GM23248 (cell line): Measurements from ENCODE around the gene SF3A2.

Source experiments
- EZH2 ChIP-seq: fragments of 200-600 bp; sonication (generic); IDR thresholded peaks from 2 replicates; pipeline ENCODE4 v1.6.1; 2018; ENCODE audit warnings: antibody characterized with exemption, mild to moderate bottlenecking; ENCODE audit not compliant: insufficient read depth, poor library complexity, severe bottlenecking
- EZH2phosphoT487 ChIP-seq: fragments of 200-600 bp; sonication (generic); IDR thresholded peaks from 2 replicates; pipeline ENCODE4 v1.6.1; 2018; ENCODE audit warnings: antibody characterized with exemption, moderate library complexity, mild to moderate bottlenecking, low read depth; ENCODE audit not compliant: insufficient read depth

GRCh38 chr19:2277138-2277537 is 40.5 kb downstream of the SF3A2 start:
- no peak for TF ChIP-seq EZH2phosphoT487
- TF ChIP-seq EZH2 = no peak
